ENCODE measurements around the gene SLC12A7. TPM values are rescaled to one million over a fixed set of nuclear protein-coding genes. Genes with fewer than 3 reads are reported as not detected.

Gene SLC12A7
- total RNA-seq, 1 donor from 2014 or later: 11.5 TPM

- TF ChIP-seq CTCF (IDR thresholded peaks at IDR 0.05): no peak
- H3K36me3 Mint-ChIP-seq (ENCODE audit: unreplicated experiment): no peaks in the 10 kb centered on the region
- H3K4me3 Mint-ChIP-seq (ENCODE audit: unreplicated experiment): no peak overlapping the region
- no peak for DNase-seq (ENCODE audit: extremely low spot score, unreplicated experiment)
- H3K27ac Mint-ChIP-seq (ENCODE audit: unreplicated experiment): no peak overlapping the region
- H3K27me3 Mint-ChIP-seq (ENCODE audit: unreplicated experiment): no peaks in the 10 kb centered on the region
- no peaks in the 10 kb centered on the region for H3K9me3 Mint-ChIP-seq (ENCODE audit: unreplicated experiment)
- H3K4me1 Mint-ChIP-seq (ENCODE audit: unreplicated experiment): peaks cover 10% of the 10 kb centered on the region
Observed at GRCh38 chr5:1108865-1109174, 3.0 kb downstream of the SLC12A7 start.

DNA sequence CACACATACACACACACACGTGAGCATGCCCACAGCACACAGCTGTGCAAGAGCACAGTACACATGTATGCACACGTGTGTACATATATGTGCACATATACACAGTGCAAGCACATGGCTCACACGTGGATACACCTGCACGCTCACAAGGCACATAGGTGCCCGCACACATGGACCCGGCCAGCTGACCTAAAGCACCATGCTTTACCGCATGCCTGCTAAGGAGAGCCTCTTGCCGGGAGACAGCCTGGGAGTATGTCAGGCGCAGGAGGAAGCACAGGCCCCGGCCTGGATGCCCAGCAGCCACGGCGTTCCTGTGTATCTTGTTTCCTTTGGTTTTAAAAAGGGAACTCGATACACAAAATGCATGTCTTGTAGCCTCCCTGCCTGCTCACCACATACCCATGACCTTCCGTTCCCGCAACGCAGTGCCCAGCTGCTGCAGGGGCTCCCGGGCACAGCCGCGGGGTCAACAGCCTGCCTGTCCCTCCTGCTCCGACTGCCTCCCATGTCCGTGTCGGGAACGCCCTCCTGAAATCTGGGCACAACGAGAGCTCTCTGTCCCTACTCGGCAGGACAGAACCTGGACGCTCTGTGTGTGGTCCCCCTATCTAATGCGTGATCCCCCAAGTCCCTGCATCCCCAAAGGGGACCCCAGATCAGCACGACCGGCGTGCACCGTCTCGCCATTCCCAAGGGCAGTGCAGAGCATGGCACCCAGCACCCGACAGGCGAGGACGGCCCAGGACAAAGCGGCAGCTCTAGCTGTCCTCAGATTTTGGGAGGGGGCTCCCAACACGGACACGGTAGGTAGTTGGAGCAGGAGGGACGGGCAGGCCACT is 3.6 kb downstream of the SLC12A7 start:
- Mint-ChIP-seq H3K27me3 (ENCODE audit: unreplicated experiment) (no peaks in the 10 kb centered on the region), H3K9me3 (ENCODE audit: unreplicated experiment) (no peaks in the 10 kb centered on the region), H3K36me3 (ENCODE audit: unreplicated experiment) (no peaks in the 10 kb centered on the region), H3K4me1 (ENCODE audit: unreplicated experiment) (peaks cover 10% of the 10 kb centered on the region), H3K27ac (ENCODE audit: unreplicated experiment) (no peak overlapping the region), H3K4me3 (ENCODE audit: unreplicated experiment) (no peak overlapping the region)
- DNase-seq (ENCODE audit: extremely low spot score, unreplicated experiment): no peak
- no peak for TF ChIP-seq CTCF (IDR thresholded peaks at IDR 0.05)

DNA sequence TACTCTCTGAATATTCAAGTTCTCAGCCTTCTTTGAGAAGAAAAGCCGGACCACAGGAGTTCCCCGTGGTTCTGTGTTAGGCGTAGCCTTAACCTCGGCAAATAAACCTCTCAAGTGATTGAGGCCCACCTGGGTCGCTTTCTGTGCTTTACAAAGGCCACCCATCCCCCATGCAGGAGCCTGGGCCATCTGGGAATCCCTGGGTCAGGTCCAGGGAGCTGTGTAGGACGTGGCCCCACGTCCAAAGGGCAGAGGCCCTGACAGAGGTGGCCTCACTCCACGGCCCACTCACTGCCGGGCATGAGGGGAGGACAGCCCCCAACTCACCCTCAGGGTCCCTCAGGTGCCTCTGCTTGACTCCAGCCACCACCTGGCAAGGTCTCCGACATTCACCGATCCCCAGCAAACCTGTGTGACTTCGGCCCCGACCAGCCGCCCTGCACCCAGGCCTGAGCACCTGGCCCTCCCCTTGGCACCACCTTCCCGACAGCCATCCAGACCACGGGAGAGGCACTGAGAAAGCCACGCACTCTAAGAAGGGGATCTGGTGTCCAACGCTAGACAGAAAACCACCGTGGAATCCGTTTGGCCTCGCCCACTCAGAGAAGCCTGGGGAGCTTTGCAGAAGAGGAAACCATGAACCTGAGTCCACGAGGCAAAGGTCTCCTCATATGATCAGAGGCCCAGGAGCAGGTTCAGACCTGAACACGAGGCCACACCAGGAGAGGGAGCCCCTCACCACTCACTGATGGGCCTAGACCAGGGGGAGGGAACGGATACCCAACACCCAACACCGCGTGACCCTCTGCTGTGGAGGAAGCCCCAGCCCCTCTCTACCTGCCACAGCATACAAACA is 4.5 kb downstream of the SLC12A7 start:
- no peak for DNase-seq (ENCODE audit: extremely low spot score, unreplicated experiment)
- no peak for TF ChIP-seq CTCF (IDR thresholded peaks at IDR 0.05)
- Mint-ChIP-seq H3K4me3 (ENCODE audit: unreplicated experiment) (no peak overlapping the region), H3K9me3 (ENCODE audit: unreplicated experiment) (no peaks in the 10 kb centered on the region), H3K27me3 (ENCODE audit: unreplicated experiment) (no peaks in the 10 kb centered on the region), H3K4me1 (ENCODE audit: unreplicated experiment) (peaks cover 10% of the 10 kb centered on the region), H3K36me3 (ENCODE audit: unreplicated experiment) (no peaks in the 10 kb centered on the region), H3K27ac (ENCODE audit: unreplicated experiment) (no peak overlapping the region)

DNA sequence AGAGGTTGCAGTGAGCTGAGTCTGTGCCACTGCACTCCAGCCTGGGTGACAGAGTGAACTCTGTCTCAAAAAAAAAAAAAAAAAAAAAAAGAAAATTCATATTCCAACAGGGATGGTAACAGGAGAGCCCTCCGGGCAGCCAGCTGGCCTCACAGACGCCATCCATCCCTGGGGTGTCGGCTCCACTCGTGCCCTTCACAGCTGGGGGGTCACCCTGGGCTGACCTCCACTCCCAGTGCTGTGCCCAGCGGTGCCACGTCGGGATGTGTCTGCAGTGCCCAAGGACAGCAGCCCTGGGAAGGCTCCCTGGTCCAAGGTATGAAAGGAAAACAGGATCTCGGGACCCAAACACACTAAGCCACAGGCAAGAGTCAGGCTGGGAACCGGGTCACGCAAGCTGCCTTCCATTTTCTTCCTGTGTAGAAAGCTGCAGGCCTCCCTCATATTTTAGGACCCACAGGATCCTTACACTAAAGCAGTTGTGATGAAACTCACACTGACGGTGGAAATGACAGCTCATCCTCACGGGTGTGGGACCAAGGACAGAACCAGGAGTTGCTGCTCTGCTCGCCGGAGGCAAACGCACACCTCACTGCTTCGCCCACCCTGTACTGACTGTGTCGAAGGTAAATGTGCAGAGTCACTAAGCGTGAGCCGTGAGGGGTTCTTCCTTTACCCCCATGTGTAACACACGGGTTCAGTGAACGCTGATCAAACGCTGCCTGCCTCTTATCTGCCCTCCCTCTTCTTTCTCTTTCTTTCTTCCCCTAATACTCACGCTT is 5.3 kb downstream of the SLC12A7 start:
- Mint-ChIP-seq H3K27ac (ENCODE audit: unreplicated experiment) (no peak overlapping the region), H3K4me3 (ENCODE audit: unreplicated experiment) (no peak overlapping the region), H3K36me3 (ENCODE audit: unreplicated experiment) (no peaks in the 10 kb centered on the region), H3K27me3 (ENCODE audit: unreplicated experiment) (no peaks in the 10 kb centered on the region), H3K4me1 (ENCODE audit: unreplicated experiment) (peaks cover 16% of the 10 kb centered on the region), H3K9me3 (ENCODE audit: unreplicated experiment) (no peaks in the 10 kb centered on the region)
- TF ChIP-seq CTCF (IDR thresholded peaks at IDR 0.05): no peak
- DNase-seq (ENCODE audit: extremely low spot score, unreplicated experiment): no peak

All from osteocyte (in vitro differentiated cells).